ENCODE data around the gene FLACC1.
A peak's percentile ranks its signal among the peaks of the same experiment; 100 is the strongest.

The FLACC1 gene

GRCh38 chr2:201249889-201250288, 107.3 kb downstream of the FLACC1 start:
- DNase-seq: no peak

GRCh38 chr2:201248288-201248844, 108.8 kb downstream of the FLACC1 start:
- DNase-seq: peak; percentile 62

DNA sequence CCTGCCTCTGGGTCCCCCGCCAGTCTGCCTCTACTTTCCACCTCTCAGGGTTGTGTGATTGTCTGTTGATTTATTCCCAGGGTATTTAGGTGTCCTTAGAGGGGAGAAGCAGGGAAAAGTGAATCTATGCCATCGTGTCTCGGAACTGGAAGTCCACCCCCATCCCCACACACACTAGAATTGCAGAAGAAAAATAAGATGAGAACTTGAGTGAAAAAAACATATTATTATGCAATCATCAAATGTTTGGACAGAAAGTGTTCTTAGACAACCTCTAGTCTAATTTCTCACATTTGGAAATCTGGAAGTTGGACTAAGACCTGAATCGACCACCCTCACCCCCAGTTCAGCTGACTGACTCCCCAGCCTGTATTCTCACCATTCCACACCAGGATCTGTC, 110.9 kb downstream of the FLACC1 start:
- DNase-seq: no peak

GRCh38 chr2:201244829-201245228, 112.3 kb downstream of the FLACC1 start:
- DNase-seq: no peak

GRCh38 chr2:201242571-201243277, 114.4 kb downstream of the FLACC1 start:
- DNase-seq: no peak

- peak; percentile 24 for DNase-seq
Observed at GRCh38 chr2:201239167-201239935, 117.8 kb downstream of the FLACC1 start.

All from OCI-M1 (cell line).